ENCODE measurements around the gene GMEB2. TPM values are rescaled to one million over a fixed set of nuclear protein-coding genes. Genes with fewer than 3 reads are reported as not detected.

The GMEB2 gene
- total RNA-seq, 1 experiment from 2014 or later: 18.8 TPM

GRCh38 chr20:63546256-63546955, 80.5 kb downstream of the GMEB2 start:
- Mint-ChIP-seq H3K4me3 (ENCODE audit: low read depth, unreplicated experiment) (no peak overlapping the region), H3K4me1 (ENCODE audit: low read depth, unreplicated experiment) (peaks cover 27% of the 10 kb centered on the region), H3K27ac (ENCODE audit: unreplicated experiment) (no peak overlapping the region), H3K36me3 (ENCODE audit: insufficient read depth, unreplicated experiment) (peaks cover 5% of the 10 kb centered on the region), H3K9me3 (ENCODE audit: low read depth, unreplicated experiment) (no peaks in the 10 kb centered on the region), H3K27me3 (ENCODE audit: unreplicated experiment) (peaks cover 14% of the 10 kb centered on the region)
- TF ChIP-seq CTCF (IDR thresholded peaks at IDR 0.05; ENCODE audit: unreplicated experiment): no peak
- no TSS peak for BruUV-seq (replicated peaks)
- no peak for DNase-seq
- CTCF ChIA-PET: interaction anchor here (1.0 kb wide), 1 partner anchor 9 kb away, joined by 3 read pairs; the partner anchor contains the start of gene PTK6
- intact Hi-C loops (cut with micrococcal nuclease; ENCODE audit: unreplicated experiment): no loop called here

- CTCF ChIA-PET: interaction anchor here (0.6 to 1.2 kb wide), 3 partner anchors 8 to 141 kb away, joined by 3 to 6 read pairs (median 5); partner anchors contain the start of genes HELZ2 and PTK6
- Mint-ChIP-seq H3K4me3 (ENCODE audit: low read depth, unreplicated experiment) (no peak overlapping the region), H3K9me3 (ENCODE audit: low read depth, unreplicated experiment) (no peaks in the 10 kb centered on the region), H3K36me3 (ENCODE audit: insufficient read depth, unreplicated experiment) (peaks cover 5% of the 10 kb centered on the region), H3K27ac (ENCODE audit: unreplicated experiment) (no peak overlapping the region), H3K4me1 (ENCODE audit: low read depth, unreplicated experiment) (peaks cover 27% of the 10 kb centered on the region), H3K27me3 (ENCODE audit: unreplicated experiment) (peaks cover 14% of the 10 kb centered on the region)
- TF ChIP-seq CTCF (IDR thresholded peaks at IDR 0.05; ENCODE audit: unreplicated experiment): no peak
- no TSS peak for BruUV-seq (replicated peaks)
- no peak for DNase-seq
- intact Hi-C loops (cut with micrococcal nuclease; ENCODE audit: unreplicated experiment): no loop called here
These were observed 81.1 kb downstream of the GMEB2 start for GRCh38 chr20:63545814-63546213.

- peaks cover 14% of the 10 kb centered on the region for H3K27me3 Mint-ChIP-seq (ENCODE audit: unreplicated experiment)
- H3K9me3 Mint-ChIP-seq (ENCODE audit: low read depth, unreplicated experiment): no peaks in the 10 kb centered on the region
- CTCF ChIA-PET: interaction anchor here (0.6 to 1.2 kb wide), 3 partner anchors 29 to 142 kb away, joined by 3 to 6 read pairs (median 5); partner anchors contain the start of genes HELZ2 and RTEL1
- peak; percentile 82 for DNase-seq
- peaks cover 30% of the 10 kb centered on the region for H3K4me1 Mint-ChIP-seq (ENCODE audit: low read depth, unreplicated experiment)
- no peak overlapping the region for H3K27ac Mint-ChIP-seq (ENCODE audit: unreplicated experiment)
- TF ChIP-seq CTCF (IDR thresholded peaks at IDR 0.05; ENCODE audit: unreplicated experiment): no peak
- no TSS peak for BruUV-seq (replicated peaks)
- peaks cover 5% of the 10 kb centered on the region for H3K36me3 Mint-ChIP-seq (ENCODE audit: insufficient read depth, unreplicated experiment)
- intact Hi-C loops (cut with micrococcal nuclease; ENCODE audit: unreplicated experiment): no loop called here
- H3K4me3 Mint-ChIP-seq (ENCODE audit: low read depth, unreplicated experiment): no peak overlapping the region
These were observed 81.9 kb downstream of the GMEB2 start for GRCh38 chr20:63544958-63545516.

GRCh38 chr20:63544241-63544957, 82.5 kb downstream of the GMEB2 start:
- peaks cover 36% of the 10 kb centered on the region for H3K4me1 Mint-ChIP-seq (ENCODE audit: low read depth, unreplicated experiment)
- no peak for DNase-seq
- no peak overlapping the region for H3K4me3 Mint-ChIP-seq (ENCODE audit: low read depth, unreplicated experiment)
- intact Hi-C loops (cut with micrococcal nuclease; ENCODE audit: unreplicated experiment): no loop called here
- CTCF ChIA-PET: interaction anchor here (0.7 to 1.2 kb wide), 2 partner anchors 30 to 114 kb away, joined by 3 to 6 read pairs; partner anchors contain the start of genes HELZ2 and RTEL1
- peaks cover 14% of the 10 kb centered on the region for H3K27me3 Mint-ChIP-seq (ENCODE audit: unreplicated experiment)
- H3K27ac Mint-ChIP-seq (ENCODE audit: unreplicated experiment): no peak overlapping the region
- H3K36me3 Mint-ChIP-seq (ENCODE audit: insufficient read depth, unreplicated experiment): peaks cover 5% of the 10 kb centered on the region
- no TSS peak for BruUV-seq (replicated peaks)
- peak; percentile 11 for TF ChIP-seq CTCF (IDR thresholded peaks at IDR 0.05; ENCODE audit: unreplicated experiment)
- H3K9me3 Mint-ChIP-seq (ENCODE audit: low read depth, unreplicated experiment): no peaks in the 10 kb centered on the region

Measured in Calu3 (cell line).